ENCODE measurements around the gene CPED1. TPM values are rescaled to one million over a fixed set of nuclear protein-coding genes. Genes with fewer than 3 reads are reported as not detected.

Gene CPED1
- total RNA-seq, 1 experiment from 2014 or later, result 1.8 TPM

GRCh38 chr7:120944826-120945562, 43.5 kb upstream of the CPED1 start:
- H3K9ac ChIP-seq (ENCODE audit: low read length), result no peak overlapping the region
- peak; percentile 57 for DNase-seq
- ATAC-seq, result peak; percentile 67
- H3K4me2 ChIP-seq (ENCODE audit: low read length), result peak overlapping the region; percentile 23
- no peak for TF ChIP-seq CTCF (conservative IDR thresholded peaks at IDR 0.05; ENCODE audit: low read depth, low read length)
- H2AFZ ChIP-seq (ENCODE audit: low read length), result peak overlapping the region; percentile 5
- no TSS peak for BruUV-seq (replicated peaks)
- CTCF ChIA-PET, result no interaction called here
- H3K36me3 ChIP-seq (ENCODE audit: low read depth, low read length), result no peaks in the 10 kb centered on the region
- no peaks in the 10 kb centered on the region for H3K9me2 ChIP-seq (replicated peaks; ENCODE audit: low read length)
- intact Hi-C loops (cut with micrococcal nuclease), result loop anchor here (5.0 kb wide), 1 partner anchor 218 kb away; no protein-coding TSS in a partner anchor
- POLR2A ChIA-PET (ENCODE audit: unreplicated experiment), result no interaction called here
- no peaks in the 10 kb centered on the region for H3K79me2 ChIP-seq (ENCODE audit: low read length)
- H3K27me3 ChIP-seq (ENCODE audit: low read length), result no peaks in the 10 kb centered on the region
- no peaks in the 10 kb centered on the region for H3F3A ChIP-seq (ENCODE audit: low read length, unreplicated experiment)
- no peaks in the 10 kb centered on the region for H3K9me3 ChIP-seq (ENCODE audit: low read length)
- 0 out of 2 replicates have a peak overlapping the region, but pooled peaks have one; percentile 3 for H3K4me3 ChIP-seq (ENCODE audit: low read length)
- H4K20me1 ChIP-seq (ENCODE audit: low read length), result no peaks in the 10 kb centered on the region
- peaks cover 12% of the 10 kb centered on the region; the same call in 1 of the 2 replicates for H3K4me1 ChIP-seq (ENCODE audit: insufficient read depth, low read length)
- H3K27ac ChIP-seq (ENCODE audit: low read length), result no peak overlapping the region

- DNase-seq (no peak), ATAC-seq (no peak)
- no peaks in the 10 kb centered on the region for H3K27me3 ChIP-seq (ENCODE audit: low read length)
- H3K4me2 ChIP-seq (ENCODE audit: low read length), result no peak overlapping the region
- intact Hi-C loops (cut with micrococcal nuclease), result no loop called here
- no peaks in the 10 kb centered on the region for H3K9me3 ChIP-seq (ENCODE audit: low read length)
- ChIA-PET CTCF (no interaction called here), POLR2A (ENCODE audit: unreplicated experiment) (no interaction called here)
- peaks cover 11% of the 10 kb centered on the region for H4K20me1 ChIP-seq (ENCODE audit: low read length)
- peaks cover 17% of the 10 kb centered on the region; the same call in 1 of the 2 replicates for H3K4me1 ChIP-seq (ENCODE audit: insufficient read depth, low read length)
- no peaks in the 10 kb centered on the region for H3K36me3 ChIP-seq (ENCODE audit: low read depth, low read length)
- no peak overlapping the region for H3K9ac ChIP-seq (ENCODE audit: low read length)
- BruUV-seq (replicated peaks), result no TSS peak
- peaks cover 19% of the 10 kb centered on the region for H3K79me2 ChIP-seq (ENCODE audit: low read length)
- no peaks in the 10 kb centered on the region for H3F3A ChIP-seq (ENCODE audit: low read length, unreplicated experiment)
- TF ChIP-seq EZH2phosphoT487 (IDR thresholded peaks at IDR 0.05; ENCODE audit: borderline replicate concordance, low read length) (no peak), CTCF (conservative IDR thresholded peaks at IDR 0.05; ENCODE audit: low read depth, low read length) (no peak), EZH2 (IDR thresholded peaks at IDR 0.05; ENCODE audit: low read length, unreplicated experiment) (no peak)
- H3K27ac ChIP-seq (ENCODE audit: low read length), result no peak overlapping the region
- H2AFZ ChIP-seq (ENCODE audit: low read length), result no peak overlapping the region
- no peaks in the 10 kb centered on the region for H3K9me2 ChIP-seq (replicated peaks; ENCODE audit: low read length)
- H3K4me3 ChIP-seq (ENCODE audit: low read length), result no peak overlapping the region
Measured at GRCh38 chr7:120947980-120948379, 40.5 kb upstream of the CPED1 start.

- intact Hi-C loops (cut with micrococcal nuclease), result no loop called here
- CTCF ChIA-PET, result no interaction called here
- BruUV-seq (replicated peaks), result no TSS peak
Measured at GRCh38 chr7:120949393-120949911, 39.1 kb upstream of the CPED1 start.

More at GRCh38 chr7:120949393-120949911, 39.1 kb upstream of the CPED1 start:
- DNase-seq (peak; percentile 48), ATAC-seq (no peak)
- Histone ChIP-seq H4K20me1 (ENCODE audit: low read length) (peaks cover 11% of the 10 kb centered on the region), H3K4me2 (ENCODE audit: low read length) (peak overlapping the region; percentile 95), H3K9me3 (ENCODE audit: low read length) (no peaks in the 10 kb centered on the region), H3K27ac (ENCODE audit: low read length) (peak overlapping the region; percentile 11; the same call in 1 of the 2 replicates), H3K79me2 (ENCODE audit: low read length) (peaks cover 28% of the 10 kb centered on the region), H3K4me1 (ENCODE audit: insufficient read depth, low read length) (peaks cover 17% of the 10 kb centered on the region; the same call in 1 of the 2 replicates), H3K9me2 (replicated peaks; ENCODE audit: low read length) (no peaks in the 10 kb centered on the region), H2AFZ (ENCODE audit: low read length) (peak overlapping the region; percentile 97), H3K27me3 (ENCODE audit: low read length) (no peaks in the 10 kb centered on the region), H3F3A (ENCODE audit: low read length, unreplicated experiment) (no peaks in the 10 kb centered on the region), H3K4me3 (ENCODE audit: low read length) (peak overlapping the region; percentile 93), H3K36me3 (ENCODE audit: low read depth, low read length) (peaks cover 12% of the 10 kb centered on the region; the same call in 1 of the 2 replicates), H3K9ac (ENCODE audit: low read length) (peak overlapping the region; percentile 99)
- no peak for TF ChIP-seq EZH2phosphoT487 (IDR thresholded peaks at IDR 0.05; ENCODE audit: borderline replicate concordance, low read length)
- no peak for TF ChIP-seq EZH2 (IDR thresholded peaks at IDR 0.05; ENCODE audit: low read length, unreplicated experiment)
- no peak for TF ChIP-seq CTCF (conservative IDR thresholded peaks at IDR 0.05; ENCODE audit: low read depth, low read length)
- POLR2A ChIA-PET (ENCODE audit: unreplicated experiment), result no interaction called here

All from PC-3 (cell line).